ENCODE data around the gene RER1. TPM values are rescaled to one million over a fixed set of nuclear protein-coding genes. Genes with fewer than 3 reads are reported as not detected.
A peak's percentile ranks its signal among the peaks of the same experiment; 100 is the strongest.

The RER1 gene
- total RNA-seq, 1 experiment from 2014 or later: 108 TPM

DNA sequence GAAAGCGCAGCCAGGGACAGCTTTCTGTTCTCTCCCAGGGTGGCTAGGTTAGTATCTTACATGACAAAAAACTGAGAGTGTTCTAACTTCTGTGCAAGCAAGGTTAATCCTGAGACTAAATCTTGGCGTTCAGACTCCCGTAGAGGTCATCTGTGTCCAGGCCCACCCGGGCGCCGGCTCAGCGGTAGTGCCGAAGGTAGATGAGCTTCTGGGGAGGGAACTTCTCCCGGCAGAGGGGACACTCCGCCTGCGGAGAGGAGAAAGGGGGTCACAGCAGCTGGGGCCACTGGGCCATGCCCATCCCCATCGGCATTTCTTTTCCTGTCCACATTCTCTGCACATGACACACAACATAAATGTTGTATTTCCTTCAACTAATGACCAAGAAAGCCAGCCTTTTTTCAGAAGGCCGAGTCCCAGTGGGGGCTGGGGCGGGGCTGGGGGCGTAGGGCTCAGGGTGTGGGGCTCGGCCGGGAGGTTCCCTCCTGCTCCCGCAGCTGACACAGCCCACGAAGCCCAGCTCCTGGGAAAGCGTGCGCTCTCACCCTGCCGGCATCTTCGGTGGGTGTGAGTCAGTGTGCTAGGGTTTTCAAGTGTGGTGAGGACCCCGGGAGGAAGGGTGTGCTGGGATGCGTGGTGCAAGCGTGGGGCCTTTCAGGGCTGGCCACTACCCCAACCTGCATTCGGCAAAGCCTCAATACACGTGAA lies 14.1 kb downstream of the RER1 start:
- peaks cover 3% of the 10 kb centered on the region; the same call in 1 of the 2 replicates for H4K20me1 ChIP-seq (ENCODE audit: insufficient read depth, low read depth, low read length)
- H3K9me2 ChIP-seq (replicated peaks; ENCODE audit: insufficient read depth, low read length): no peaks in the 10 kb centered on the region
- peaks cover 15% of the 10 kb centered on the region for H3K36me3 ChIP-seq (ENCODE audit: insufficient read depth, low read length)
- H3K9me3 ChIP-seq (ENCODE audit: low read length): no peaks in the 10 kb centered on the region
- no peak for DNase-seq
- H3K79me2 ChIP-seq (ENCODE audit: low read length): no peaks in the 10 kb centered on the region
- H2AFZ ChIP-seq (ENCODE audit: low read length): no peak overlapping the region
- no peak overlapping the region for H3K27ac ChIP-seq (ENCODE audit: low read length)
- H3K4me3 ChIP-seq (ENCODE audit: low read length): no peak overlapping the region
- H3K4me1 ChIP-seq (ENCODE audit: low read length): no peaks in the 10 kb centered on the region
- no peaks in the 10 kb centered on the region for H3K27me3 ChIP-seq (ENCODE audit: low read length)
- no peak overlapping the region for H3K9ac ChIP-seq (ENCODE audit: low read length)
- no peak overlapping the region for H3K4me2 ChIP-seq (ENCODE audit: low read depth, low read length, poor library complexity, severe bottlenecking)

DNA sequence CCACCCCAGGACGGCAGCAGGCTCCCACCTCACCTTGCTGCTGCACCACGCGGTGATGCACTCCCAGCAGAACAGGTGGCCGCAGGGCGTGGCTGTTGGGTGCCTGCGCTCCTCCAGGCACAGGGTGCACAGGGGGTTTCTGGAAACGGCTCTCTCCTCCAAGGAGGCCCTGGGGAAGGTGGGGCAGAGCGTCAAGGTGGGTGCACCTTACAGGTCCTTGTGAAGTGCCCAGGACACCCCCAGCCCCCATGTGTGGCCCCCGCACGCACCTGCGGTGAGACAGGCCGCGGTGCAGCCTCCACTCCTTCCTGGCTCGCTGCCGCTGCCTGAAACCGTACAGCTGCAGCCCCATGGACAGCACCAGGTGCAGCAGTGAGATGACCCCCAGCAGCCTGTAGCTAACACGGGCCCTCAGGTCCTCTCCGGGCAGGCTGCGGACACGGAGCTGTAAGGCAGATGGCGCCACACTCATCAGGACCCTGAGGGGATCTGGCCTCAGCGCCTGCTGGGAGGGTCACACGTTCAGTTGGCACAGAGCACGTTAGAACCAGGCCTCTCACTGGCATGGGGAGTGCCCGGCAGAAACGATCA lies 14.9 kb downstream of the RER1 start:
- H4K20me1 ChIP-seq (ENCODE audit: insufficient read depth, low read depth, low read length): peaks cover 3% of the 10 kb centered on the region; the same call in 1 of the 2 replicates
- no peak overlapping the region for H3K9ac ChIP-seq (ENCODE audit: low read length)
- no peak overlapping the region for H3K4me2 ChIP-seq (ENCODE audit: low read depth, low read length, poor library complexity, severe bottlenecking)
- H3K9me2 ChIP-seq (replicated peaks; ENCODE audit: insufficient read depth, low read length): no peaks in the 10 kb centered on the region
- peaks cover 4% of the 10 kb centered on the region for H3K4me1 ChIP-seq (ENCODE audit: low read length)
- peaks cover 3% of the 10 kb centered on the region for H3K79me2 ChIP-seq (ENCODE audit: low read length)
- no peaks in the 10 kb centered on the region for H3K27me3 ChIP-seq (ENCODE audit: low read length)
- no peak for DNase-seq
- H3K36me3 ChIP-seq (ENCODE audit: insufficient read depth, low read length): peaks cover 14% of the 10 kb centered on the region
- H3K9me3 ChIP-seq (ENCODE audit: low read length): no peaks in the 10 kb centered on the region
- H3K27ac ChIP-seq (ENCODE audit: low read length): no peak overlapping the region
- no peak overlapping the region for H2AFZ ChIP-seq (ENCODE audit: low read length)
- no peak overlapping the region for H3K4me3 ChIP-seq (ENCODE audit: low read length)

DNA sequence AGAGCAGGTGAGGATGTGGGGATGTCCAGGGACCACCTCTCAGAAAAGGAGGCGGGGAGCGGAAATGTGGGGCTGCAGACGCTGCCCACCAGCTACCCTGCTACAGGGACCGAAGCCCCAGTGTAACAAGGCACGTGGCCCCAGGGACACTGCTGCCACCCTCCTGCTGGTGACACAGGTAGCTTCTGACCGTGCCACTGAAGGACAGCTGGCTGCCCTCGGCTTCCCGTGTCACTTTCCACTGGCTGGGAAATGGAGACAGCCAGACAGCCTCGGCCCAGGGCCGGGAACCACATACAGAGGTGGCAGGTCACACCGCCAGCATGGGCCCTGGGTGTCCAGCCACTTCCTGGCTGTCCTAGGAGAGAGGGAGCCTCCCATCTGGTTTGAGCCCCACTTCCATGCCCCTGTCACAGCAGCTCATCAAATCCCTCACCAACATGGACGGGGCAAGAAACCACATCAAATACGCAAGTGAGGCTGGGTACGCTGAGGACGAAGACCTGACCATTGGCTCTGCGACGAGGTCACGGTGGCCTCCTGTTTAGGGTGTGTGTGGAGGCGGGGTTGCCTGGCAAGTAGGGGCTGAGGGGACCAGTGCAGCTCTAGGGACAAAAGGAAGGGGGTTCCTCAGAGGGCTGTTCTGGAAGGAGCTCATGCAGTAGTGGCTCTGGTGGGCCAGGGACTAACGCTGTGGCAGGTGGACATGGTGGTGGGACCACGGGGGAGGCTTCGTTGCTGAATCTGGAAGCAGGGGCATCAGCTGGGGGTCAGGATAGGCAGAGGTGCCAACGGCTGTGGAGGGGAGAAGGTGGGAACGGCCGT lies 15.7 kb downstream of the RER1 start:
- Histone ChIP-seq H4K20me1 (ENCODE audit: insufficient read depth, low read depth, low read length) (peaks cover 6% of the 10 kb centered on the region; the same call in 1 of the 2 replicates), H3K9ac (ENCODE audit: low read length) (no peak overlapping the region), H3K27me3 (ENCODE audit: low read length) (no peaks in the 10 kb centered on the region), H3K27ac (ENCODE audit: low read length) (no peak overlapping the region), H2AFZ (ENCODE audit: low read length) (no peak overlapping the region), H3K9me2 (replicated peaks; ENCODE audit: insufficient read depth, low read length) (no peaks in the 10 kb centered on the region), H3K36me3 (ENCODE audit: insufficient read depth, low read length) (peaks cover 14% of the 10 kb centered on the region), H3K4me3 (ENCODE audit: low read length) (no peak overlapping the region), H3K79me2 (ENCODE audit: low read length) (peaks cover 10% of the 10 kb centered on the region), H3K4me2 (ENCODE audit: low read depth, low read length, poor library complexity, severe bottlenecking) (no peak overlapping the region), H3K9me3 (ENCODE audit: low read length) (no peaks in the 10 kb centered on the region), H3K4me1 (ENCODE audit: low read length) (peaks cover 7% of the 10 kb centered on the region)
- DNase-seq: no peak

DNA sequence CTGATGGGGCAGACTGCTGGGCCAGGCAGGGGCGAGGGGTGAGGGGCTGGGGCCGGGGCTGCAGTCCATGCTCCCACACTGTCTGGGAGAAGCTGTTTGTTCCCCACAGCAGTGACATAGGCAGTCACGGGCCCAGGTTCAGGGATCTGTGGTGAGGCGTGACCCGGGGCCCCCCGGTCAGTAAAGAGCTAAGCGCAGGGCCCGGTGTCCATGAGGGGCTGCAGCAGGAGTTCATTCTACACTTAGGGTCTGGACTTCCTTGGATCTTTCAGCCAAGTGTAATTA lies 16.3 kb downstream of the RER1 start:
- no peak overlapping the region for H2AFZ ChIP-seq (ENCODE audit: low read length)
- H3K27me3 ChIP-seq (ENCODE audit: low read length): no peaks in the 10 kb centered on the region
- H4K20me1 ChIP-seq (ENCODE audit: insufficient read depth, low read depth, low read length): peaks cover 4% of the 10 kb centered on the region; the same call in 1 of the 2 replicates
- H3K27ac ChIP-seq (ENCODE audit: low read length): no peak overlapping the region
- no peak overlapping the region for H3K9ac ChIP-seq (ENCODE audit: low read length)
- H3K4me3 ChIP-seq (ENCODE audit: low read length): no peak overlapping the region
- peaks cover 10% of the 10 kb centered on the region for H3K4me1 ChIP-seq (ENCODE audit: low read length)
- DNase-seq: no peak
- H3K36me3 ChIP-seq (ENCODE audit: insufficient read depth, low read length): peaks cover 13% of the 10 kb centered on the region
- no peaks in the 10 kb centered on the region for H3K9me2 ChIP-seq (replicated peaks; ENCODE audit: insufficient read depth, low read length)
- H3K79me2 ChIP-seq (ENCODE audit: low read length): peaks cover 10% of the 10 kb centered on the region
- no peak overlapping the region for H3K4me2 ChIP-seq (ENCODE audit: low read depth, low read length, poor library complexity, severe bottlenecking)
- no peaks in the 10 kb centered on the region for H3K9me3 ChIP-seq (ENCODE audit: low read length)

DNA sequence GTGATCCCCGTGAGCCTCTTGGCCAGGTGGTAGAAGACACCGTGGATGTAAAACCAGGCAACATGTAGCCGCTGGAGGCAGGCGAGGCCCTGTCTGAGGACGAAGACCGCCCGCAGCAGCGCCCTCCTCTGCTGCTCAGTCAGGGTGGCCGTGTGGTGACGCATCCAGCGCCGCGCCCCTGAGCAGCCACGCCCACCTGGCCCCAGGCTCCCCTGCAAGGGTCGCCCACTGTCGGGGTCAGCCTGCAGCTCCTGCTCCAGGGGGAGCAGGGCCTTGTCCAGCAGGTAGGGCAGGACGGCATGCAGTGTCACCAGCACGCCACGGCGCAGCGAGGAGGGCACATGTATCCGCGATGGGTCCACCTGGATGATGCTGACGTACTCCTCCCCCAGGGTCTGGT lies 16.8 kb downstream of the RER1 start:
- Histone ChIP-seq H3K4me1 (ENCODE audit: low read length) (peaks cover 16% of the 10 kb centered on the region), H3K9me2 (replicated peaks; ENCODE audit: insufficient read depth, low read length) (no peaks in the 10 kb centered on the region), H3K79me2 (ENCODE audit: low read length) (peaks cover 10% of the 10 kb centered on the region), H4K20me1 (ENCODE audit: insufficient read depth, low read depth, low read length) (peaks cover 3% of the 10 kb centered on the region; the same call in 1 of the 2 replicates), H3K27me3 (ENCODE audit: low read length) (no peaks in the 10 kb centered on the region), H3K36me3 (ENCODE audit: insufficient read depth, low read length) (peaks cover 10% of the 10 kb centered on the region), H3K4me2 (ENCODE audit: low read depth, low read length, poor library complexity, severe bottlenecking) (no peak overlapping the region), H3K27ac (ENCODE audit: low read length) (no peak overlapping the region), H2AFZ (ENCODE audit: low read length) (no peak overlapping the region), H3K9ac (ENCODE audit: low read length) (no peak overlapping the region), H3K4me3 (ENCODE audit: low read length) (no peak overlapping the region), H3K9me3 (ENCODE audit: low read length) (no peaks in the 10 kb centered on the region)
- no peak for DNase-seq

DNA sequence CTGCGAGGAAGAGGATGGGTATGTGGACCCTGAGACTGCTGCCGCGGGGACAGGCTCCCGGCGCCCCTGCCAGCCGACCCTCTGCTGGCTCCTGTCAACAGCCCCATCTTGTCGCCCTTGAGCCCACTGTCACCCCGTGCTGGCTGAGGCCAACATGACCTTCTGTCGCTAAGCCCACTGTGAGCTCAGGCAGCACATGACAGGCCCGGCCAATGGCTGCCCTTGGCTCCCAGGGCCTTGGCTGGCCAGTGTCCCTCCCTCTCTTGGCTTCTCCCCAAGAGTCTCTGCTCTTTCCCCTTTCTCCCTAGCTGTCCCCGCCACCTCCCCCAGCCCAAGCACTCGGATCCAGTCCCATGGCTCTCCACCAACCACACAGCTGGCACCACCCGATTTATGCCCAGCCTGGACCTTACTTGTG lies 17.2 kb downstream of the RER1 start:
- Histone ChIP-seq H3K9me3 (ENCODE audit: low read length) (no peaks in the 10 kb centered on the region), H3K9me2 (replicated peaks; ENCODE audit: insufficient read depth, low read length) (no peaks in the 10 kb centered on the region), H3K36me3 (ENCODE audit: insufficient read depth, low read length) (peaks cover 10% of the 10 kb centered on the region), H3K27me3 (ENCODE audit: low read length) (no peaks in the 10 kb centered on the region), H3K4me3 (ENCODE audit: low read length) (no peak overlapping the region), H3K4me1 (ENCODE audit: low read length) (peaks cover 20% of the 10 kb centered on the region), H4K20me1 (ENCODE audit: insufficient read depth, low read depth, low read length) (peaks cover 3% of the 10 kb centered on the region; the same call in 1 of the 2 replicates), H3K27ac (ENCODE audit: low read length) (no peak overlapping the region), H2AFZ (ENCODE audit: low read length) (no peak overlapping the region), H3K79me2 (ENCODE audit: low read length) (peaks cover 10% of the 10 kb centered on the region), H3K9ac (ENCODE audit: low read length) (no peak overlapping the region), H3K4me2 (ENCODE audit: low read depth, low read length, poor library complexity, severe bottlenecking) (no peak overlapping the region)
- no peak for DNase-seq

DNA sequence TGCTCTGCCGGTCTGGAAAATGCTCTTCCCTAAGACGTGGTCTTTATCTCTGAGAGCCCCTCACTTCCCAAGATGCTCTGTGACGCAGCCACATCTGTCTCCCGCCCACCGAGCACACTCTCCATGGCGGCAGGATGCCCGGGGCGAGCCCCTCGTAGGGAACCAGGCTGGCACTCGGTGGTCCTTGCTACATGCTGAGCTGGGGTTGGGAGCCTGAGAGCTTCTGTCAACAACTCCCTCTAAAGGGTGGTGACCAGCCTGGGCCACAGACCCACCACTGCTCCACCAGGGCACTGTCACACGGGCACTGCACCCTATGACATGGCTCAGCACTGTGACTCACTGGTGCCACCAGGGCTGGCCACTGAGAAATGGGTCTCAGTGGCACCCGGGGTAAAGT lies 18.1 kb downstream of the RER1 start:
- peaks cover 28% of the 10 kb centered on the region for H3K4me1 ChIP-seq (ENCODE audit: low read length)
- no peak for DNase-seq
- H3K79me2 ChIP-seq (ENCODE audit: low read length): peaks cover 10% of the 10 kb centered on the region
- no peak overlapping the region for H3K4me2 ChIP-seq (ENCODE audit: low read depth, low read length, poor library complexity, severe bottlenecking)
- no peak overlapping the region for H3K9ac ChIP-seq (ENCODE audit: low read length)
- H3K36me3 ChIP-seq (ENCODE audit: insufficient read depth, low read length): peaks cover 2% of the 10 kb centered on the region; the same call in 1 of the 2 replicates
- H3K4me3 ChIP-seq (ENCODE audit: low read length): no peak overlapping the region
- H4K20me1 ChIP-seq (ENCODE audit: insufficient read depth, low read depth, low read length): peaks cover 3% of the 10 kb centered on the region; the same call in 1 of the 2 replicates
- H2AFZ ChIP-seq (ENCODE audit: low read length): no peak overlapping the region
- H3K9me2 ChIP-seq (replicated peaks; ENCODE audit: insufficient read depth, low read length): no peaks in the 10 kb centered on the region
- no peaks in the 10 kb centered on the region for H3K27me3 ChIP-seq (ENCODE audit: low read length)
- no peaks in the 10 kb centered on the region for H3K9me3 ChIP-seq (ENCODE audit: low read length)
- H3K27ac ChIP-seq (ENCODE audit: low read length): no peak overlapping the region

DNA sequence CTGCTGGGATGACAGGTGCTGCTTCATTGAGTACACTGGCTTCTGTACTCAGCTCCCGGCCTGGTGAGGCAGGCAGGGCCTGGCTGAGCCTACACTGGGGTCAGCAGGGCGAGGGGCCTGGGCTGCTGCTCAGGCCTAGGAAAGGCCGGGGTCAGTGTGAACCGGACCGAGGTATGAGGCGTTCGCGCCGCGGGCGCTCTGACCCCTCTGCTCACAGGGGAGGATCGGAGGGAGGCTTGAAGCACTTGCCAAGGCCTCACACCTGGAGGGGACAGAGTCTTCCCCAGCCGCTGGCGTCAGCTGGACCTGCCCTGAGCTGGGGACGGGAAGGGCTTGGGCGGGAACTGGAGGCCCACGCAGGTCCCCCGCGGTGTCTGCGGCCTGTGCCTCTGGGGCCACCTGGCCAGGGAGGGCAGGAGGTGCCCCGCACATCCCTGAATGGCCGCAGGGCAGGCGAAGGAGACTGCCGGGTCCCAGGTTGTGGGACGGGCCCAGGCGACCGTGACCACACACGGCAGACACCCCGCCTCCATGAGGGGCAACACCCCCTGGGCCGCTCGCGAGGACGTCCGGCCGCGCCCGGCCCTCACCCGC lies 20.3 kb downstream of the RER1 start:
- H3K79me2 ChIP-seq (ENCODE audit: low read length): peaks cover 10% of the 10 kb centered on the region
- H3K4me3 ChIP-seq (ENCODE audit: low read length): peak overlapping the region; percentile 98
- H3K4me2 ChIP-seq (ENCODE audit: low read depth, low read length, poor library complexity, severe bottlenecking): peak overlapping the region; percentile 99
- H2AFZ ChIP-seq (ENCODE audit: low read length): peak overlapping the region; percentile 60; the same call in 1 of the 2 replicates
- no peak overlapping the region for H3K27ac ChIP-seq (ENCODE audit: low read length)
- peak overlapping the region; percentile 100 for H3K9ac ChIP-seq (ENCODE audit: low read length)
- H3K4me1 ChIP-seq (ENCODE audit: low read length): peaks cover 39% of the 10 kb centered on the region
- DNase-seq: peak; percentile 51
- H3K36me3 ChIP-seq (ENCODE audit: insufficient read depth, low read length): no peaks in the 10 kb centered on the region
- H4K20me1 ChIP-seq (ENCODE audit: insufficient read depth, low read depth, low read length): peaks cover 3% of the 10 kb centered on the region; the same call in 1 of the 2 replicates
- H3K9me2 ChIP-seq (replicated peaks; ENCODE audit: insufficient read depth, low read length): no peaks in the 10 kb centered on the region
- H3K27me3 ChIP-seq (ENCODE audit: low read length): no peaks in the 10 kb centered on the region
- H3K9me3 ChIP-seq (ENCODE audit: low read length): no peaks in the 10 kb centered on the region
